ENCODE results near the gene PUS1. TPM values are rescaled to one million over a fixed set of nuclear protein-coding genes. Genes with fewer than 3 reads are reported as not detected.

The PUS1 gene
- total and polyA plus RNA-seq, 10 of the 15 experiments (the other 5 are each of a cell fraction or from before 2014, with no cell fraction given) = 1.3 to 74.2 (median 25.4) TPM

DNA sequence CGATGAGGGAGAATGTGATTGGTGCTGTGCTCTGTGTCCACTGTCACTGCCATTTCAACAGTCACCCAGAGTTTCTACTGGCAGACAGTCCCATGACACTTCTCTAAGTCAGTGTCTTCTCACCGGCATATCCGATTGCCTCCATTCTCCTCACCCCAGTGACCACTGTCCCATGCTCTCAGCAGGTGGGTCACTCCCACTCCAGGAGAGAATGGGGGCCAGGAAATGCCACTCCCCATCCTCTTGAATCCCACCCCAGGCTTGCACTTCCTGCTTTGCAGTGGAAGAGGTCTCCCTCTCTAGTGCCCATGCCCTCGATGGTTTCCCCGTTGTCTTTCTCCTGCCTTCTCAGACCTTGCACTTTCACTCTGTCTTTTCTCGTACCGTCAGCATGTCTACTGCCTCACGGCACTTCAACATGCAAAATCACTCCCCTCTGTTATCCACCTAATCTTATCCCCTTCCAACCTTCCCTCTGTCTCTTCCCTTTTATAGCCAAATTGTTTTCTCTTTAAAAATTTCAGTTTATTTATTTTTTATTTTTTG, 18.5 kb downstream of the PUS1 start:
- H3K36me3 ChIP-seq (ENCODE audit: control insufficient read depth in 2 of 2, insufficient read depth in 2 of 2, low read length in 1 of 2) = no peaks in the 10 kb centered on the region; a peak in 3 of 4 replicates
- SMC1A ChIA-PET (ENCODE audit: uncharacterized antibody, unreplicated experiment) = no interaction called here
- 78% methylated on average over 8 of the region's 8 CpGs for WGBS (ENCODE audit: insufficient coverage, insufficient replicate concordance, low lambda C conversion rate, missing lambda C conversion rate)
- no peak overlapping the region for H3K4me3 ChIP-seq
- no peak overlapping the region for H3K9ac ChIP-seq (ENCODE audit: control insufficient read depth, insufficient read depth, low read length)
- FAIRE-seq = no peak
- H3K4me1 ChIP-seq (ENCODE audit: control insufficient read depth, insufficient read depth, low read length) = peaks cover 3% of the 10 kb centered on the region; the same call in 1 of the 2 replicates
- H3K79me2 ChIP-seq (ENCODE audit: control insufficient read depth, insufficient read depth, low read length) = peaks cover 19% of the 10 kb centered on the region
- H3K27me3 ChIP-seq (replicated peaks in 1 of 2; ENCODE audit: control insufficient read depth in 2 of 2, insufficient read depth in 2 of 2, low read length in 1 of 2) = no peaks in the 10 kb centered on the region
- POLR2A ChIA-PET = interaction anchor here (0.7 kb wide), 1 partner anchor 20 kb away, joined by 4 read pairs; no protein-coding TSS in a partner anchor
- H2AFZ ChIP-seq (ENCODE audit: control insufficient read depth, low read depth, low read length) = no peak overlapping the region
- in situ Hi-C loops (cut with MboI) (no loop called here), intact Hi-C loops (cut with micrococcal nuclease; ENCODE audit: unreplicated experiment) (loop anchor here (2.0 kb wide), 1 partner anchor 19 kb away; the partner anchor contains the start of gene PUS1)
- RAD21 ChIA-PET (ENCODE audit: unreplicated experiment) = no interaction called here
- no peaks in the 10 kb centered on the region for H3K9me3 ChIP-seq (replicated peaks; ENCODE audit: control insufficient read depth, insufficient read depth, low read length)
- H4K20me1 ChIP-seq (ENCODE audit: control insufficient read depth, insufficient read depth) = no peaks in the 10 kb centered on the region
- H3K4me2 ChIP-seq (ENCODE audit: control insufficient read depth, insufficient read depth) = no peak overlapping the region
- TF ChIP-seq SMC3 (IDR thresholded peaks at IDR 0.05; ENCODE audit: borderline replicate concordance, low read length) (no peak), CBX3 (IDR thresholded peaks at IDR 0.05; ENCODE audit: borderline replicate concordance, low read depth) (no peak), NBN (IDR thresholded peaks at IDR 0.05) (no peak), KLF5 (IDR thresholded peaks at IDR 0.05; ENCODE audit: partially characterized antibody) (no peak), EP300 (IDR thresholded peaks at IDR 0.05; ENCODE audit: borderline replicate concordance in 1 of 2, control insufficient read depth in 1 of 2, low read depth in 2 of 2, low read length in 2 of 2) (no peak), IKZF1 (conservative IDR thresholded peaks at IDR 0.05) (no peak), FOXK2 (IDR thresholded peaks at IDR 0.05) (no peak), ZZZ3 (IDR thresholded peaks at IDR 0.05; ENCODE audit: control insufficient read depth, insufficient read length, low read depth) (no peak)
- TF ChIP-seq, protein P1, sequence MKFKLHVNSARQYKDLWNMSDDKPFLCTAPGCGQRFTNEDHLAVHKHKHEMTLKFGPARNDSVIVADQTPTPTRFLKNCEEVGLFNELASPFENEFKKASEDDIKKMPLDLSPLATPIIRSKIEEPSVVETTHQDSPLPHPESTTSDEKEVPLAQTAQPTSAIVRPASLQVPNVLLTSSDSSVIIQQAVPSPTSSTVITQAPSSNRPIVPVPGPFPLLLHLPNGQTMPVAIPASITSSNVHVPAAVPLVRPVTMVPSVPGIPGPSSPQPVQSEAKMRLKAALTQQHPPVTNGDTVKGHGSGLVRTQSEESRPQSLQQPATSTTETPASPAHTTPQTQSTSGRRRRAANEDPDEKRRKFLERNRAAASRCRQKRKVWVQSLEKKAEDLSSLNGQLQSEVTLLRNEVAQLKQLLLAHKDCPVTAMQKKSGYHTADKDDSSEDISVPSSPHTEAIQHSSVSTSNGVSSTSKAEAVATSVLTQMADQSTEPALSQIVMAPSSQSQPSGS (IDR thresholded peaks at IDR 0.05; ENCODE audit: low read length) = no peak
- TF ChIP-seq, protein P2, sequence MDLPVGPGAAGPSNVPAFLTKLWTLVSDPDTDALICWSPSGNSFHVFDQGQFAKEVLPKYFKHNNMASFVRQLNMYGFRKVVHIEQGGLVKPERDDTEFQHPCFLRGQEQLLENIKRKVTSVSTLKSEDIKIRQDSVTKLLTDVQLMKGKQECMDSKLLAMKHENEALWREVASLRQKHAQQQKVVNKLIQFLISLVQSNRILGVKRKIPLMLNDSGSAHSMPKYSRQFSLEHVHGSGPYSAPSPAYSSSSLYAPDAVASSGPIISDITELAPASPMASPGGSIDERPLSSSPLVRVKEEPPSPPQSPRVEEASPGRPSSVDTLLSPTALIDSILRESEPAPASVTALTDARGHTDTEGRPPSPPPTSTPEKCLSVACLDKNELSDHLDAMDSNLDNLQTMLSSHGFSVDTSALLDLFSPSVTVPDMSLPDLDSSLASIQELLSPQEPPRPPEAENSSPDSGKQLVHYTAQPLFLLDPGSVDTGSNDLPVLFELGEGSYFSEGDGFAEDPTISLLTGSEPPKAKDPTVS (IDR thresholded peaks at IDR 0.05; ENCODE audit: low read depth, low read length) = no peak
- CTCF ChIA-PET = no interaction called here
- no peak for ATAC-seq
- no TSS peak for BruUV-seq (replicated peaks)
- H3K27ac ChIP-seq (ENCODE audit: control insufficient read depth, insufficient read depth) = no peak overlapping the region
- DNase-seq (ENCODE audit: low read depth, low spot score) = no peak

Measured in GM12878 (cell line).